Uterus (tissue), 4 donors: ENCODE data around the gene CDH24. TPM values are rescaled to one million over a fixed set of nuclear protein-coding genes. Genes with fewer than 3 reads are reported as not detected.
A peak's percentile ranks its signal among the peaks of the same experiment; 100 is the strongest.

Experiments used
- DNase-seq, 2 donors: peaks; one replicate each; pipeline ENCODE4 v3.0.0-alpha.2; 2019 to 2020
- H3K27ac ChIP-seq, 2 donors: fragments of 200-600 bp; sonication (generic); 1 replicate in 1 of 2; 2 replicates in 1 of 2; pipeline ENCODE4 v1.5.1; 2016 to 2018
- H3K27me3 ChIP-seq, 2 donors: fragments of 200-600 bp; sonication (generic); one replicate each; pipeline ENCODE4 v1.5.1; 2018 to 2019; ENCODE audit warnings: control low read depth in 1 of 2
- H3K36me3 ChIP-seq, 2 donors: fragments of 200-600 bp; sonication (generic); one replicate each; pipeline ENCODE4 v1.5.1; 2019; ENCODE audit warnings: control low read depth in 1 of 2
- H3K4me1 ChIP-seq, 2 donors: fragments of 200-600 bp; sonication (generic); one replicate each; pipeline ENCODE4 v1.5.1; 2018 to 2019; ENCODE audit warnings: control low read depth in 1 of 2
- H3K4me3 ChIP-seq, 2 donors: fragments of 200-600 bp; sonication (generic); 1 replicate in 1 of 2; 2 replicates in 1 of 2; pipeline ENCODE4 v1.5.1; 2018 to 2019; ENCODE audit warnings: mild to moderate bottlenecking in 1 of 2
- H3K9me3 ChIP-seq, 2 donors: fragments of 200-600 bp; sonication (generic); one replicate each; pipeline ENCODE4 v1.5.1; 2019; ENCODE audit warnings: control low read depth in 1 of 2
- POLR2A ChIP-seq, 2 donors: fragments of 450-650 bp; IDR thresholded peaks; one replicate each; pipeline ENCODE4 v1.6.1; 2016; ENCODE audit warnings: antibody characterized with exemption in 2 of 2, mild to moderate bottlenecking in 1 of 2, moderate library complexity in 1 of 2
- intact Hi-C: fragments of 100-400 bp; cut with DNase I; formaldehyde crosslinking; loops from one replicate; pipeline ENCODE4 v1.15.1; 2023; ENCODE audit warnings: low total_unique reads
- total RNA-seq, 4 donors: library from RNA; depleted of rRNA in 3 of 4; stranded (reverse); fragments of >200 nt in 3 of 4; gene quantifications; one replicate each; pipeline versions ENCODE4 v1.1.0 to v1.2.4, GENCODE V29; 2014 to 2023
- TF ChIP-seq, protein P1 (sequence below), 4 experiments: fragments of 200-600 bp in 2 of 4; fragments of 450-650 bp in 2 of 4; sonication (generic) in 2 of 4; IDR thresholded peaks; one replicate each; pipeline ENCODE4 v1.5.1; 2016 to 2019; ENCODE audit warnings: antibody characterized with exemption in 4 of 4, mild to moderate bottlenecking in 2 of 4, moderate library complexity in 1 of 4
- donor health status: DM: yes; HTN: yes; CAD: no.

CDH24 gene
- total RNA-seq, 4 donors from 2014 or later = 6.5 to 18.0 (median 13.8) TPM

DNA sequence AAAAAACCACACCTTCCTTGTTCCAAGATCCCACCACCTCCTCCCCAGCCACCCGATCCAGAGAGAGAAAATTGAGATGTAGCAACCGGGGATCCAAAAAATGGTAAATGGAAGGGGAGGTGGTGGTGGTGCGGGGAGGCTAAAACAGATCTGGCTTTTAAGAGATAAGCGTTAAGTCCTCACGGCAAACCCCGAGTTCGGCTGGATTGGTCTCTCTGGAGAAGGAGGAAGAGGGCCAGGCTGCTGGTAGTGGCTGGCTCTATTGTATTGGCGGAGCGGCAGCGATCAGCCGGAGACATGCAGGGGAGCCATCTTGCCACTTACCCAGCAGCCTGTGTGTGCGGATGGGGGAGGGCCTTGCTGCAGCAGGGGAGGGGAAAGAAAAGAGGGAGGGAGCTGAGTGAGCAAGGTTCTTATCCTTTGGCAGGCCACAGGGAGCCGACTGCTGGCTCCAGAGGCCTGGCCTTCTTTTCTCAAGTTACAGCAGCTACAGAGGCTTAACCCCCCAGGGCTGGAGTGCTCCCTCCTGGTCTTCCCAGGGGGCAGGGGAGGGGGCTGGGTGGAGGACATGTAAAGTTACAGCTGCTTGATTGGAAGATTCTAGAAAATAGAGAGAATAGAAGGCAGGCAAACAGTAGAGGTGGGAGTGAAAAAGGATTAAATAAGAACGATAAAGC, 14.1 kb upstream of the CDH24 start:
- Histone ChIP-seq H3K4me1 (peaks cover 6 to 11% of the 10 kb centered on the region in 2 donors), H3K4me3 (peak overlapping the region; percentile 53 to 60), H3K9me3 (no peaks in the 10 kb centered on the region), H3K27ac (peak overlapping the region; percentile 87 to 89), H3K27me3 (no peaks in the 10 kb centered on the region), H3K36me3 (no peaks in the 10 kb centered on the region)
- intact Hi-C loops = no loop called here
- DNase-seq = peak; percentile 84
- TF ChIP-seq, protein P1, sequence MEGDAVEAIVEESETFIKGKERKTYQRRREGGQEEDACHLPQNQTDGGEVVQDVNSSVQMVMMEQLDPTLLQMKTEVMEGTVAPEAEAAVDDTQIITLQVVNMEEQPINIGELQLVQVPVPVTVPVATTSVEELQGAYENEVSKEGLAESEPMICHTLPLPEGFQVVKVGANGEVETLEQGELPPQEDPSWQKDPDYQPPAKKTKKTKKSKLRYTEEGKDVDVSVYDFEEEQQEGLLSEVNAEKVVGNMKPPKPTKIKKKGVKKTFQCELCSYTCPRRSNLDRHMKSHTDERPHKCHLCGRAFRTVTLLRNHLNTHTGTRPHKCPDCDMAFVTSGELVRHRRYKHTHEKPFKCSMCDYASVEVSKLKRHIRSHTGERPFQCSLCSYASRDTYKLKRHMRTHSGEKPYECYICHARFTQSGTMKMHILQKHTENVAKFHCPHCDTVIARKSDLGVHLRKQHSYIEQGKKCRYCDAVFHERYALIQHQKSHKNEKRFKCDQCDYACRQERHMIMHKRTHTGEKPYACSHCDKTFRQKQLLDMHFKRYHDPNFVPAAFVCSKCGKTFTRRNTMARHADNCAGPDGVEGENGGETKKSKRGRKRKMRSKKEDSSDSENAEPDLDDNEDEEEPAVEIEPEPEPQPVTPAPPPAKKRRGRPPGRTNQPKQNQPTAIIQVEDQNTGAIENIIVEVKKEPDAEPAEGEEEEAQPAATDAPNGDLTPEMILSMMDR (IDR thresholded peaks at IDR 0.05) = peak in 1 of 4 experiments; percentile 2
- peak; percentile 42 to 48 for TF ChIP-seq POLR2A (IDR thresholded peaks at IDR 0.05)

DNA sequence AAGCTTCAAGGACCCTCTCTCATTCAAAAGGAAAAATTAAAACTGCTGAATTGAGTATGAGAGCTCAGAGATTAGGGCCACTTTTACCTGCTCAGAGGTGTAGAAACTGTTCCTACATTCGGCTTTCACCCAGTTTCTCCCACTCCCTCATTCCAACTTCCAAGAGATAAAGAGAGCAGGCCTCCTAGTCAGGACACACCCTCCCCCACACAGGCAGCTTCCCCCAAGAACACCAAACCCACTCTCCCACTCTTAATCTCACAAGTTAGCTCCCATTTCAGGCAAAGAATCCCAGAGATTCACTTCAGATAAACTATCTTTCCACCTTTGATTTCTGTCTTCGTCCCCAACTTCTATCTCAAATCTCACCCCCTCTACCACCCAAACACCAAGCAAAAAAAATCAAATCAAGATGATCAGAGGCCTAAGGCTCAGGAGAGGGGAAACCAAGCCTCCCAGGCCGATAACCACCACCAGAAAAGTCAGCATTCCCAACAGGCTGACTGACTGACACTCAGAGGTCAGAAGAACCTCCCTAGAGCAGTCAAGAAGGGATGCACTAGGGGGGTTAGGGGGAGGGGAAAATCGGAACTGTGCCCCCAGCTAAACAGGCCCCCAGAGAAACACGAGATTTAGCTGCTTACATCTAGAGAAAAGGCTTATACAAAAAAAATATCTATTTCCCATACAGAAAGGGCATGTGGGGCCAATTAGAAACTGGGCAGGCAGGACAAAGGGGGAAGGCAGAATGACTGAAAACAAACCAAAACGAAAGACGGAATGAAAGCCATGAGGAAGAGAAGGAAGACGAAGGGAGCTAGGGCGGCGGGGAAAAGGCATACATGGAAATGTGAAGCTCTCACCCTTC, 13.2 kb upstream of the CDH24 start:
- H3K36me3 ChIP-seq = no peaks in the 10 kb centered on the region
- H3K27ac ChIP-seq = peak overlapping the region; percentile 87 to 89
- peaks cover 6 to 11% of the 10 kb centered on the region in 2 donors for H3K4me1 ChIP-seq
- TF ChIP-seq, protein P1 (IDR thresholded peaks at IDR 0.05) = no peak
- no peak for TF ChIP-seq POLR2A (IDR thresholded peaks at IDR 0.05)
- no peak for DNase-seq
- H3K9me3 ChIP-seq = no peaks in the 10 kb centered on the region
- intact Hi-C loops = no loop called here
- H3K4me3 ChIP-seq = peak overlapping the region; percentile 53 to 60
- H3K27me3 ChIP-seq = no peaks in the 10 kb centered on the region

DNA sequence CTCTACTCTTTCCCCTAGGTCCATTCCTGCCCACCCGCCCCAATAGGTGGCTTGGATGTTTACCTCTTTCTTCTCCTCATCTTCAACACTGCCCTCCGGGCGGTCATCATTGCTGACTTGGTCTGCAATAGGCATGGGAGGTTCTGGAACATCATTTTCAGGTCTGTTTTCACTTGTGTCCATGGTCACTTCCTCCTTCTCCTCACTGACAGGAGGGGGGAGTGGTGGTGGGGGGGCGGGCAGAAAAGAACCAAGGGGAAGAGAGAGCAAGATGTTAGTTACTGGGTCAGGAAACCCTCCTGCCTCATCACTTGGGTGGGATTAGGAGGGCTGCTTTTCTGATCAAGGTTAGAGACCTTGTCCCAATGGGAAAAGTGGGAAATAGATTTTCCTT, 12.1 kb upstream of the CDH24 start:
- no peak for TF ChIP-seq POLR2A (IDR thresholded peaks at IDR 0.05)
- TF ChIP-seq, protein P1 (IDR thresholded peaks at IDR 0.05) = no peak
- intact Hi-C loops = no loop called here
- no peak for DNase-seq
- Histone ChIP-seq H3K4me3 (no peak overlapping the region), H3K9me3 (no peaks in the 10 kb centered on the region), H3K27ac (peak overlapping the region; percentile 8 to 89), H3K4me1 (peaks cover 6 to 11% of the 10 kb centered on the region in 2 donors), H3K36me3 (no peaks in the 10 kb centered on the region), H3K27me3 (no peaks in the 10 kb centered on the region)

DNA sequence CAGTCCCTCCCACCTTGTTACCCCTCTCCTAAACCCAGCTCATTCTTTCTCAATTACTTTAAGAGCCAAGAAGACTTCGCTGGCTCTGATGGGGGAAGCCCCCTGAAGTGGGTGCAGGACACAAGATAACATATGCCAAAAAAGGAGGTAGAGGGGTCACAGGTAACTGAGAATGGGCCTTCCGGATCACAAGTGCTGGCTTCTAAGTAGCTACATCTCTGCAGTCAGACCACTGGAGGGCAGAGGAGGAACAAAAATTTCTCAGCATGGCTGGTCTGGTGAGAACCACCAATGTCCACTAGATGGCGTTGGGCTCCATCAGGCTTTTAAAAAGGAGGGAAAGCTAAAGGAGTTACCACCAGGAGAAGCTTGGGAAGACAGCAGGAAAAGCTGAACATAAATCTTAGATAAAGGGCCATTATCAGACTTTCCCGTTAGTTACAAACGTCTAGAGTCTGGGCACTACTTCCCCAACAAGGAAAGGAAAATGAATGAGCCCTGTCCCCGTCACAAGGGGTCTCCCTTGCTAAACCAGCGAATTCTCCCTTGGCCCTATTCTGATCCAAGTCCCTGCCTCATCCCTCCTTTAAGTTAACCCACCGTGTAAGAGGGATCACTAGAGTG, 11.6 kb upstream of the CDH24 start:
- H3K4me1 ChIP-seq = peaks cover 6 to 11% of the 10 kb centered on the region in 2 donors
- H3K27ac ChIP-seq = peak overlapping the region; percentile 8 to 89
- intact Hi-C loops = no loop called here
- no peak overlapping the region for H3K4me3 ChIP-seq
- no peaks in the 10 kb centered on the region for H3K27me3 ChIP-seq
- no peaks in the 10 kb centered on the region for H3K9me3 ChIP-seq
- H3K36me3 ChIP-seq = no peaks in the 10 kb centered on the region
- TF ChIP-seq, protein P1 (IDR thresholded peaks at IDR 0.05) = peak; percentile 97 to 99 (median 98)
- no peak for TF ChIP-seq POLR2A (IDR thresholded peaks at IDR 0.05)
- DNase-seq = peak; percentile 83 to 86
